B cell (primary cell): ENCODE results near the gene TLCD2.
"Not testable (repeated sequence)": the region's sequence is repeated elsewhere in the genome, so short reads cannot be mapped to it uniquely, and the experiment has no call there.

ENCODE experiments used
- CTCF ChIP-seq: fragments of 200-600 bp; IDR thresholded peaks from one replicate; pipeline ENCODE4 v1.8.0; 2022; ENCODE audit warnings: antibody characterized with exemption, mild to moderate bottlenecking
- EZH2 ChIP-seq: IDR thresholded peaks from 2 replicates; pipeline ENCODE4 v1.6.1; 2012; ENCODE audit warnings: borderline replicate concordance, low read depth, mild to moderate bottlenecking, moderate library complexity, low read length; ENCODE audit not compliant: insufficient read depth, poor library complexity, severe bottlenecking

GRCh38 chr17:1663934-1664333 is 46.2 kb downstream of the TLCD2 start:
- not testable (repeated sequence) for TF ChIP-seq CTCF, EZH2
